Kidney glomerular epithelial cell (primary cell): ENCODE results near the gene FBLN2.
"Not testable (repeated sequence)": the region's sequence is repeated elsewhere in the genome, so short reads cannot be mapped to it uniquely, and the experiment has no call there.

Experiments
- DNase-seq: peaks from one replicate; lab custom pipeline; 2025; lab: John Stamatoyannopoulos, UW

The FBLN2 gene

DNA sequence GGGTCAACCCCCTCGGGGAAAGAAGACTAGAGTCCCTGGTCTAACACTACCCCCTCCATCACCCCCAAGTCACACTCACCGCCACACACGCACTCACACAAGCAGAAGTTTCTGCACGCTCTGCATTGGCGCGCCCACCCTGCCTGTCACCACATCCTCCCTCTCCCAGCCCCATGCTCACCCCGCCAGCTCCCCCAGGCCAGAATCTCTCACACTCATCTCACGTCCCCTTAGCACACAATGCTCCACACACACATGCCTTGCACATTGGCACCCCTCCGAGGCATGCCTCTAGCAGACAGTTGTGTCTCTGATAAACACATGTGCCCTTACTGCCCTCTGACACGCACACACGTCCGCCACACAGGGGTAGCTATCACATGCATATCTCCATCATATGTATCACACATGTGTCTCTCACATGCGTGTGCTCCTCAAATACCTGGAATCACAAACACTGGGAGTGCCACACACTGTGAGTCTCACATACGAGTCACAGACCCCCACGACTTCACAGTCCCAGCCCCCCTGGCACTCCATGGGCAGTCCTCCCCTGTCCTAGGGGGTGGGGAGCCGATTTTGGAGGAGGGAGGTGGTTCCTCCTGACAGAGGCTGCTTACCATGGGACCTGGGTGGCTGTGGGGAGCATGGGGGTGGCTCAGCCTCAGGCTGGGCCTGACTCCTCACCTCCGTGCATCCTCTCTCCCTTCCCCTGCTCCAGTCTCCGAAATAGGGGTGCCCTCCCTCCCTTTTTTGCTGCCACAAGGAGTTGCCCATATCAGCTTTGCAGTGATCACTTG lies 898 bp downstream of the FBLN2 start:
- no peak for DNase-seq

DNA sequence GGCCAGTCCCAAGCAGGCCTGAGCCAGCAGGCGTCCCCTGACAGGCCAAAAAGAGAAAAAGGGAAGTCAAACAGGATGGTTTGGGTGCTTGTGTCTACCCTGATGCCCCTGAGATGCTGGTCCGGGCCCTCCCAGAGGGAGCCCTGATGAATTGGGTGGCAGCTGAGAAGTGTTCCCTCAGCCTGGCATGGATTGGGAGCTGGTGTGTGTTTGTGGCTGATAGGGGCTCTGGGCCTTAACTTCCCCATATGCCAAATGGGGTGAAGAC lies 1.4 kb downstream of the FBLN2 start:
- no peak for DNase-seq

DNA sequence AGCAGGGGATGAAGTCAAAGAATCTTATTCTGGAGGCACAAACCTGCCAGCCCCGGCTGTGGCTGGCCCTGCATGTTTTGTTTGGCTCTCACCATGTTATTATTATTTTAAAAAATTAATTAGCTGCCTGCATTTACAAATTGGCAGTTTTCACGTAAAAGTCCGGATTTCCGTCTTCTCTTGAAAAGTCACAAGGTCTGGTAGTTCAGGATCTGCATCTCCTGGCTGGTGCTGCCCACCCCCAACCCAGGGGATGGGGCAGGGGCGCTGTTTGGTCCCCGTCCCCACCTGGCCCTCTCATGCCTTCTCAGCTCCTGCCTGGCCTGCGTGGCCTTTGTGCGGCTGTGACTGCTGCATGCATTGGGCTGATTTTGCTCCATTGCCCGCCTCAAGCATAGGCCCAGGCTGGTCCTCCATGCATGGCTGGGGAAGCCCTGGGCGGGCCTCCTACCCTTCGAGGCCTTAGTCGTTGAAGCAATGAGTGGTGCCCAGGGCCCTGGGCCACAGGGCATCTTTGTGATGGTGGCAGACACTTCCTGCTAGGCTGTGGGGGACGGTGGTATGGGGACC lies 2.0 kb downstream of the FBLN2 start:
- DNase-seq = no peak

DNA sequence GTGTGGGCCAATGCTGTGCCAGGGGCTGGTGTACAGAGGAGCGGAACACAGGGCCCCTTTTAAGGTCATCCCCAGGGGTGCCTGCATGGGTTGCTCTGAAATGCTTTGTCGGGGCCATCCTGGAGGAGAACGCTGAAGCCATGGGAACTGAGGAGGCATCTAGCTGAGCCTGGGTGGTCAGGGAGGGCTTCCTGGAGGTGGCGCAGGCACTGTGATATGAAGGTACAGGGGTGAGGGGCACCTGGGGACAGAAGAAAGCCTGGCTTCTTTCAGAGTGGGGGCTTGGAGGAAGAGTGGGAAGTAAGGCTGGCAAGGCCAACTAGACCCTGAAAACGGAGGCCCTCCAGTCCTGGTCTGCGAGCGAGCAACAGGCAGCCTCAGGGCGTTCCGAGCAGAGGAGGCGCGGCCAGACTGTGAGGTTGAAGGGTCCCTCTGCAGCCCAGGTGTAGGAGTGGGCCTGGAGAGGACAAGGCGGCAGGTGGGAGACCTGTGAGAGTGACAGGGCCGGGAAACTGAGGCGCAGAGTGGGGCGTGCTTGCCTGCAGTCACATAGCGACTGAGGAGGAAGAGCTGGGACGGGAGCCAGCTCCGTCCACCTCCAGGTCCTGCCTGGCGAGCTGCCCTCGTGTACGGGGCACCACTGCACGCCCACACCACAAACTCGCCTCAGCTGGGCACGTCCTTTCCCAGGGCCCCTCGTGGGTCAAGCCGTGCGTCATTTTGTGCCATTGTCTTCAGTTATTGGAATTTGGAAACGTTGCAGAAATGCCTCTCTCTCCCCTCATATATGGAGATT lies 4.1 kb downstream of the FBLN2 start:
- no peak for DNase-seq

DNA sequence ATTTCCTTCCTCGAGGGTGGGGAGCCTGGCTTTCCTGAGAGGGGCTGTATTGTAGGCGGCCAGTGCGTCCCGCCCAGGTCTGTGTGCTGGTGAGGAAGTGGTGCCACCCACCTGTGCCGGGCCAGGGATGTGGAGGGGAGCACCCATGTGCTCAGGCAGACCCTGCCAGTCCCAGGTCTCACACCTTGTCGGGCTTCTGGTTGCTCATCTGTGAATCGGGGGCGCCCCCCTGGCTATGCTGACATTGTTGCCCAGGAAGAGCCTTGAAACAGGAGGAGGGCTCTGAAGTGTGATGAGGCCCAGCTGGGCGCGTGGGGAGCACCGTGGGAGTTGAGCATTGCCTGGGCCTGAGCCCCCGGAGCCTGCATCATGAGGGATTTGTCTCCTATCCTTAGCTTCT lies 4.8 kb downstream of the FBLN2 start:
- DNase-seq = no peak

DNA sequence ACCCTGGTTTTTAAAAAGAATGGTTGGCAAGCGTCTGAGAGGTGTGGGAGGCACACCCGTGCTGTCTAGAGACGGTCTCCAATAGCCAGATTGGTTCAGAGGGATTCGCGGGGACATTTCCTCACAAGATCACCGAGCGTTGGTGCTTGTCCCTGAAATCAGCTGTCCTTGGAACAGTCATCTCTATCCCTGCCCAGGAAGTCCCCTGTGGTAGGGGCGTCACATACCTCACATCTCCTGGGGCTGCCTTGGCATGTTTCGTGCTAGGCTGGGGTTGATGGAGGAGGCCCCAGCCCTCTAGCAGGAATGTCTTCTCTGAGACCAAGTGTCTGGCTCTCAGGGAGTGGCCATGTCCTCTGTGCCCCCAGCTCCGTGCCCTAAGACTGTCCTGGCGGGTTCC lies 6.8 kb downstream of the FBLN2 start:
- no peak for DNase-seq

DNA sequence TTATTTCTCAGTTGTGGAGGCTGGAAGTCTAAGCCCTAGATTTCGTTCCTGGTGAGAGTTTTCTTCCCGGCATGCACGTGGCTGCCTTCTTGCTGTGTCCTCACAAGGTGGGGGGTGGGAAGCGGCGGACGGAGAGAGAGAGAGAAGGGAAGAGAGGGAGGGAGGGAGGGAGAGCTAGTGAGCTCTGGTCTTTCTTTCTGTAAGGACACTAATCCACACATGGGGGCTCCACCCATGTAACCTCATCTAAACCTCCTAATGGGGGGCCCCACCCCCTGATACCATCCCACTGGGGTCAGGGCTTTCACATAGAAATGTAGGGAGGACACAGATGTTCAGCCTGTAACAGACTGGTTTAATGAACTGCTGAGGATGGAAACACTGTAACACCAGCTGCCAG lies 7.3 kb downstream of the FBLN2 start:
- no peak for DNase-seq

DNA sequence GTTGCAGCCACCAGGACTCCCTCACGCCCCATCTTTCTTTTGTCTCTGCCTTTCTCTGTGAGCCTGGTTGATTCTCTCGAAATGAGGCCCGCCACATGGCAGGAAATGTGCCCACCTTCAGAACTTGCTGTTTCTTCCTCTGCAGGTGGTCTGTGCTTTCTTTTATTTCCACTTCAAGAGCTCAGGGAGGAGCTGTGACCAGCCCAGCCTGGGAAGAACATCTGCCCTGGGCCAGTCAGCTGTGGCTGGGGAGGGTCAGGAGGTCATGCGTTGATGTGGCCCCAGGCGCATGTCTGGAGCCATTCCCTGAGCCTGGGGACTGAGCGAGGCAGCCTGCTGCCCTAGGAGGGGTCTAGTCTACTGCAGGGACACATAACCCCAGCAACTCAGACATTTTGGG lies 8.0 kb downstream of the FBLN2 start:
- no peak for DNase-seq

DNA sequence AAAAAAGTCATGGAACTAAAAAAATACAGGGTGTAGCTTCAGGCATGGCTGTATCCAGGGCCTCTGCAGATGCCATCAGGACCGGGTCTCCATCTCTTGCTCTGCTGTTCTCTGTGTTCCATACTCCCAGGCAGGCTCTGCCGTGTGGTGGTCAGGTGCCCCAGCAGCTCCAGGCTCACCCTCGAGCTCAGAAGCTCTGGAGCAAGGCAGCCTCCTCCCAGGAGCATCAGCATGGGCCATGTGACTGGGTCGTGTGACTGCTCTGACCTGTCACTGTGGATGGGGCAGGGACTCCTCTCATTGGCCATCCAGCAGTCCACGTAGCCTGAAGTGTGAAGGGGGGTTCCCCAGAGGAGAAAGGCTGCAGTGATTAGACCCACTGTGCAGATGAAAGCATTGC lies 8.5 kb downstream of the FBLN2 start:
- no peak for DNase-seq

DNA sequence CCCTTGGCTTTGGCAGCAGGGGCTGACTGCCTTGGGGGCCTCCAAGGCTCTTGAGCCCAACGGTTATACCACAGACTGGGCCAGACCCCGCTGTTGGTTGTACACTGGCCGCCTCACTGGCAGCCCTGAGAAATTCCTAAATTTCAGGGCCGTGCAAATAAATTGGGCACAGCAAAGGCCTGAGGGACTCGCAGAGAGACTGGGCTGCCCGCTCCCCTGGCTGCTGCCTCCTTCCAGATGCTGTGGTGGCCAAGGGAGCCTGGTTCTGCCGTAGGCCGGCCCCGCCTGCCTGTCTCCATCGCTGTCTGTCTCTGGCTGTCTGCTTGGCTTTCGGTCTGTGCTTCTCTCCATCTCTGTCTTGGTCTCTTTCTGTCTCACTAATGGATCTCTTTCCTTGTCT lies 9.0 kb downstream of the FBLN2 start:
- DNase-seq = no peak

DNA sequence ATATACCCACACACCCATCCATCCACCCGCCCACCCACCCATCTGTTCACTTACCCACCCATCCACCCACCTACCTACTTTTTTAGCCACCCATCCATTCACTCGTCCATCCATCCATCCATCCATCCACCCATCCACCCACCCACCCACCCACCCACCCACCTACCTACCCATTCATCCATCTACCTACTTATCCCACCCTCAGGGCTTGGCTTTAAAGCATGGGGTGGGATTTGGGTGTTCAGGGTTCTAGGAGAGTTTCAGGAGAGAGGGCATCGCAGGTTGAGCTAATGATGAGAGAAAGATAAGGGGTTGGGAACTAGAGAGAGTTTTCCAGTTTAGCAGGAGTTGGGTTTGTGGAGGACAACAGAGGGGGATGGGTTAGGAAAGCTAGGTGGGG lies 9.7 kb downstream of the FBLN2 start:
- no peak for DNase-seq

DNA sequence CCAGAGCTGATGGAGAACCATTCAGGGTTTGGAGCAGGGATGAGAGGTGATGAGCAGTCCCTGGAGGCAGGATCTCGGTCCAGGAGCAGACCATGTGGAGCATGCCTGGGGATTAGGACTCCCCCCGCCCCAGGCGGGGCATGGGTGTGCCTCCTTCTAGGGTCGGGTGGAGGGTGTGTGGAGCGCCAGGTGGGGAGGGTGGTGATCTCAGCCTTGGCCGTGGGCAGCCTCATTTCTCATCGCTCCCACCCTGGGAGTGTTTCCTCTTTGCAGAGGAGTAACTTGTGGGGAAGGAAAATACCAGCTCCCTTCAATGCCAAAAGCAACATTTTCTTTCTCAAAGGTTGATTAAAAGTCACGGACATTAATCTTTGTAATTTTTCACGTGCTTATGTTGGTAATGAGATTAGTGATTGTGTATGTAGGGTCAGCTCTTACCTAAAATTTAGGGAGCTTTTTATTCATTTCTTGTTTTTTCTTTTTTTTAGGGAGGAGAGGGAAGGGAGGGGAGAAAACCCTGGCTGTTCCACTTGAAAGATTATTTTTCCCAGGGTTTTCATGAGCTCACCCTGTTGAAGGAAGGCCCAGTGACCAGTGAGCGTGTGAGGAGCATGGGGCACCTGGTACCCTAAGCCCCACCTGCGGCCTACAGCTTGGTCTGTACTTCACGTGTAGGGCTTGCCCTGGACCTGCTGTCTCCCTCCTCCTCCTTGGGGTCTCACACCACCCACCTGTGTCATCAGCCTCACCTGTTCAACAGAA lies 11.0 kb downstream of the FBLN2 start:
- peak; percentile 60 for DNase-seq

DNA sequence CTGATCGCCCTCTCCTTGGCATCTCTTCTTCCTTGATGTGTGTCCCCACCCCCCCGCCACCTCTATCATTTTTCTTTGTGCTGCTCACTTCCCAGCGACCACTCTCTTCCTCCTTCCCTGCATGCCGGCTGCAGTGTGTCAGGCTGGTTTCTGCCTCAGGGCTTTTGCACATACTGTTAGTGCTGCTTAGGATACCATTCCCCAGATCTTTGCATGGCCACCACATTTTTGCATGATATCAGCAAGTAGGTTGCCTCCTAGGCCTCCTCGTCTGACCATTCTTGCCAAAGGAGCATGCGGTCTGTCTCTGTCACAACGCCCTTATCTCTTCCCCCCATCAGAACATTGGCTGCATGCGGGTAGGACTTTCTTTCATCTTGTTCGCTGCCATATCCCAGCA lies 12.5 kb downstream of the FBLN2 start:
- DNase-seq = no peak

DNA sequence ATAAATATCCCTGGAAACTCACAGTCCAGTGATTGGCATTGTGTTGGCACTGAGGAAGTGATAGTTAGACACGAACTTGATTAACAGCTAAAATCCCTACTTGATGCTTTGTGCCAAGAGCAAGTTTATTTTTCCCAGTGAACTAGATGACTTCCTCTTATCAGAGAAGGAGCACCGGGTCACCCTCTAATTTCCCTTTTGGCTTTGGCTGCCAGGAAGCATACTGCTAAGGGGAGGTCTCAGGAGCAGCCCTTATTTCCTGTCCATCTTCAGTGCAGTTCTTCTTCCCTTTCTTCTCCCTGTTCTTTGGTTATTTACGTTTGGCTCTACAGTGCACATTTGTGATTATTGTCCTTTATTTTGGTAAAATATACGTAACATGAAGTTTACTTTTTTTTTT lies 13.0 kb downstream of the FBLN2 start:
- DNase-seq = no peak

DNA sequence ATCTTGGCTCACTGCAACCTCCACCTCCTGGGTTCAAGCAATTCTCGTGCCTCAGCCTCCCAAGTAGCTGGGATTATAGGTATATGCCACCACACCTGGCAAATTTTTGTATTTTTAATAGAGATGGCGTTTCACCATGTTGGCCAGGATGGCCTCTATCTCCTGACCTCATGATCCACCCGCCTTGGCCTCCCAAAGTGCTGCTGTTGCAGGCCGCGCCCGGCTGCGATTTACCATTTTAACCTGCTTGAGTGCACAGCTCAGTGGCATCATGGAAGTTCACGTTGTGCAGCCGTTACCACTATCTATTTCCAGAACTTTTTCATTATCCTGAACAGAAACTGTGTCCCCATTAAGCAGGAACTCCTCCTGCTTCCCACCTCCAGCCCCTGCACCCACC lies 13.5 kb downstream of the FBLN2 start:
- not testable (repeated sequence) for DNase-seq

DNA sequence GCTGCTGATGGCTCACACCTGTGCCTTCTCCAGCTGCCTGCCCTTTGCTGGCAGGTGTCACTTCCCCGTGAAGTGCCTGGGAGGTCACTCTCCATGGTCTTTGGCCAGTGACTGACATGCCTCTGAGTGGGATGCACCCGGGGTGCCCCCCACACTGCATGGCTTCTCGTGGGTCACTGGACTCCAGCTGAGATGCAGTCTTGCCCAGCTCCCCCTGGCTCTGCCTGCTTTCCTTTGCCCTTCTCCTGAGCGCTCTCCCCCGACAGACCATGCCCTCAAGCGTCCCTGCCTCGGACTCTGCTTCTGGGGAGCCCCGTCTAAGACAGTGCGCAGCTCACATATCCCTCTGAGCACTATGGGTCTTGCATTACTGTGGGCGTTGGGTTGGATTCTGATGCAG lies 14.4 kb downstream of the FBLN2 start:
- DNase-seq = no peak

DNA sequence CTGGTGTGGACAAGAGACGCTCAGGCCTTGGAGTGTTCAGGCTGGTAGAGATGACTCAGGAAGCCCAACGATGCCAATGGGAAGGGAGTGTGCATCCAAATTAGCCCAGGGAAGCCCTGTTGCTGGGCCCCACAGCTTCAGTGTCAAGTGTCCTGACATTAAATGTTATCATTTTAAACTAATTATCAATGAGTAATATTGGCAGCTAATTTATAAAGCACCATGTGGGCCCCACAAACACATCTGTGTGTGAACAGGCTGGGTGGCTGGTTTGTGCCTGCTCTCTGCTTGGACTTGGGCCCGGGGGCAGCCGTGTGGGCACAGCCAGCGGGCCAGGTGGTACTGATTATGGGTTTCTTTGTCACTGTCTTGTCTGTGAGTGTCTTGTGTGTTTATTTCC lies 15.0 kb downstream of the FBLN2 start:
- no peak for DNase-seq

DNA sequence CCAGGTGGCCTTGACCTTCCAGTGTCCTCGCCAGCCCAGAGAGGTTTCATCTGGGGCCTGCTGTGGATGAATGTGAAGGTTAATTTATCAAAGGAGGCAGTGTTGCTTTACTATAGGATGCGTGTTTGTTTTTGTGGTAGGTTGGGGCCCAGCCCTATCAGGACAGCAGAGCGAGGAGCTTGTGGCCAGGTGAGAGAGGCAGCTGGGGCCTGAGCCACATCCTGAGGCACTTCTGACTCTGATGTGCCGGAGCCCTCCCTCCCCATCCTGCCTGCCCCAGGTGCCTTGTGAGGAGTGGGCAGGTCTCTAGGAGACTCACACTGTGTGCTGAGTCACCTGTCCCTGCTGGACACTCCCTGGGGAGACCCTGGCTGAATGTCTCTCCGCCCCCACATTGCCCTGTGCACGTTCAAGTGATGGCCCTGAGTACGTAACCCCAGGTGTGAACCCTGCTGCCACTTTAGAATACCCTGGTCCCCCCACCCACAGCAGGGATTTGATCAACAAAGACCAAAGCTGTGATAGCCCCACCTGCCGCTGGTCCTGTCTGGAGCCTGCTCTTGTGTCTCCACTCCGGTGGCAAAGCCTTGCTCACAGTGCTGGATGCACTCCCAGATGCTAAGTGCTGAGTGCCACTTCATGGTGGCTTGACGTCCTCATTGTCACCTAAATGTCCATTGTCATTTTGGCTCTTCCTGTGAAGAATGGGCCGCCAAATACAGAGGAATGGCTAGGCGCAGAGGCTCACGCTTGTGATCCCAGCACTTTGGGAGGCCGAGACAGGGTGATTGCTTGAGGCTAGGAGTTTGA lies 16.0 kb downstream of the FBLN2 start:
- DNase-seq = no peak

DNA sequence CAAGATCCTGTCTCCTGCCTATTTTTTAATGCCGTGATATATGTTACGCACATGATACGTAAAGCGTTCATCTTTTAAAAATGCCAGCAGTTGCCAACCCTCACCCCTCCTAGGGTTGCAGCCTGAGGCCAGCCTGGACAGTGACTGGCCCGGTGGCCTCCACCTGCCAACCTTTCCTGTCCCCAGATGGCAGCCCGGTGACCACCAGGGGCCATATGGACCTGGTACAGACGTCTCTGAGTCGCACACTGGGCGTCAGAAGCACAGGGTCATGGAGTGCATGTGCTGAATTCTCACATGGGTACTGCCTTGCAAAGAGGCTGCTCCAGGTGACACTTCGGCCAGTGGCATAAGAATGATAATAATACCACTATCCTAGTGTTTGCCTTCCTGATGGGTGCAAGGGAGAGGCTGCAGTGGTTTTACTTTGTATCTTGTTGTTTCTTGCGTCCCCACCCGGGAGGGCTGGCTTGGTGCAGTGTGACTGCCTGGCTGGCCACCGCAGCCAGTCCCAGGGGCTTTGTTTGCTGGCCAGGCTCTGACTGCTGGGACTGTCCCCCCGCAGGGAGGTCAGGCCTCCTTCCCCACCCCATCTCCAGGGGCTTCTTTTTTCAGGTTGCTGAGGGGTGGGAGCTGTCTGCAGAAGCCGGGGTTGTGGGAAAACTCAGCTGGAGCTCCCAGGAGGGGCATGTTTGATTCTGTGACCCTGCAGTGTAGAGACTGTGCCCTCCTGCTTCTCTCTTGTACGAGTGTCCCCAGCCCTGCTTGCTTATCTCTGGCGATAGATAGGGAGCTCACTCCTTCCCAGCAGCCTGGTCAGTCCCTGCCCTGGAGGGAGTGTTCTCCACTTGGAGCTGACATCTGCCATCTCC lies 16.9 kb downstream of the FBLN2 start:
- DNase-seq = no peak

DNA sequence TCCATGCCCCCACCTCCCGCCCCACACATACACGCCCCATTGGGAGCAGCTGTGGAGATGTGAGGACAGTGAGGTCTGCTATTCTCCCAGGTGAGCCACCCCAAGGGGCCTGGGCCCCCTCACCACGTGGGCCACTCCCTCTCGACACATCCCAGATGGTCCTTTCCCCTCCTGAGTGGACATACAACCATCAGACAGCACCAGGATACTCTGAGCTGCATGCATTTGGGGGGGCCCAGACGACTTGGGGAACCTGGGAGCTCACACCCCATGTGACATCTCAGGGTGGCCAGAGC lies 17.5 kb downstream of the FBLN2 start:
- DNase-seq = no peak

DNA sequence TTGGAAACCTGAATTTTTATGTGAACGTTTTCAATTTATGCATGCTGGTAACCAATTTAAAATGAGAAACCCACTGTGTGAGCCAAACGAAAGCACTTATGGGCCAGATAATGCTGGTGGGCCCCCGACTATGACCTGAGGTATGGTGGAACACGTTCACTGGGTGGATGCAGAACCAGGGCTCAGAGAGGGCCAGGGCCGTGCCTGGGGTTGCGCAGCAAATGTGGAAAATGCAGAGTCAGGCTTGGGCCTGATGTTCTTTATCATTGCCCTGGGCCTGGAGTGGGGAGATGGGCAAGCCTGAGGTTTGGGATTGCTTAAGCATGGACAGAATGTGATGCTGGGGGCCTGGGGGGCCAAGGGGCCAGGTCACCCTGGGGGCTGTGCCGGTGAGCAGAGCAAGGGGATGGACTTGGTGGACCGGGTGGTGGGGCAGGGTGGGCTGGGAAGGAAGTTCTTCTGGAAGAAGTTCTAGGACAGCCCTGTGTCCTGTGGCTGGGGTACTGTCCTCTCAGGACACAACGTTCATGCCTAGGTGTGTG lies 17.9 kb downstream of the FBLN2 start:
- no peak for DNase-seq
